SK-N-SH treated with all-trans-retinoic acid at 6 μM for 48 hours (cell line): ENCODE results near the gene CCNC.

ENCODE experiments used
- ARNTL ChIP-seq: fragments of 450-650 bp; formaldehyde crosslinking; IDR thresholded peaks from 2 replicates; pipeline ENCODE4 v1.5.0; 2020; ENCODE audit warnings: low read depth, mild to moderate bottlenecking, moderate library complexity, borderline replicate concordance
- BACH2 ChIP-seq: fragments of 250-450 bp; sonication (Bioruptor Pico); IDR thresholded peaks from 2 replicates; pipeline ENCODE4 v1.9.0; 2021; ENCODE audit warnings: mild to moderate bottlenecking, borderline replicate concordance
- OSR1 ChIP-seq: fragments of 250-450 bp; sonication (Bioruptor Pico); IDR thresholded peaks from 2 replicates; pipeline ENCODE4 v1.8.0; 2022; ENCODE audit warnings: moderate library complexity, mild to moderate bottlenecking, inconsistent platforms
- RARB ChIP-seq: fragments of 250-450 bp; sonication (Bioruptor Pico); IDR thresholded peaks from 2 replicates; pipeline ENCODE4 v1.8.0; 2021; ENCODE audit warnings: mild to moderate bottlenecking, moderate library complexity
- TCF4 ChIP-seq: fragments of 250-450 bp; sonication (Bioruptor Pico); IDR thresholded peaks from 2 replicates; pipeline ENCODE4 v1.8.0; 2021; ENCODE audit warnings: mild to moderate bottlenecking, moderate library complexity, borderline replicate concordance
- ZC3H10 ChIP-seq: fragments of 250-450 bp; sonication (Bioruptor Pico); IDR thresholded peaks from 2 replicates; pipeline ENCODE4 v1.5.1; 2021; ENCODE audit warnings: mild to moderate bottlenecking, moderate library complexity
- ZFP3 ChIP-seq: fragments of 250-450 bp; sonication (Bioruptor Pico); IDR thresholded peaks from 2 replicates; pipeline ENCODE4 v1.5.0; 2020; ENCODE audit warnings: mild to moderate bottlenecking, moderate library complexity
- ZFP30 ChIP-seq: fragments of 450-650 bp; formaldehyde crosslinking; IDR thresholded peaks from 2 replicates; pipeline ENCODE4 v1.5.0; 2022; ENCODE audit warnings: mild to moderate bottlenecking, moderate library complexity
- TF ChIP-seq, protein P1 (sequence below): fragments of 250-450 bp; sonication (Bioruptor Pico); IDR thresholded peaks from 2 replicates; pipeline ENCODE4 v1.8.0; 2021; ENCODE audit warnings: low read depth, mild to moderate bottlenecking, moderate library complexity, borderline replicate concordance

DNA sequence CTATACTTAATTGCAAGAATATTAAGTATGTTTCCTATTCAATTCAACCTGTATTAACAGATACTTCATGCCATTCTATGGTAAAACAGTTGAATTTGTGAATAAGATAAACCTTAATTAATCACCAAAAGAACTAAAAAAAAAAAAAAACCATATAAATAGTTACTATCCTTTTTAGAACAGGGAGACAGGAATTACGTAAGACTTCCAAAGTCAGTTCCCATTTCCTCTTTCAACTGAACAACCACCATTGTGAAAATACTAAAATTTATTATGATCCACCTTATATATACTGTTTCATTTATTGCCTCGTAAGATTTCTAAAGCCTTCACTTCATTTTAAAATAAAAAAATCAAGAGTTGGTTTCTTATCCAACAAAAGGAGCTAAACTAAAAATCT is 9.4 kb downstream of the CCNC start:
- TF ChIP-seq RARB (CRISPR knock-in tag) (no peak), OSR1 (CRISPR knock-in tag) (no peak), ZFP30 (no peak), ARNTL (CRISPR knock-in tag) (no peak), BACH2 (CRISPR knock-in tag) (no peak), TCF4 (CRISPR knock-in tag) (no peak), ZC3H10 (no peak), ZFP3 (CRISPR knock-in tag) (no peak)
- TF ChIP-seq, protein P1, sequence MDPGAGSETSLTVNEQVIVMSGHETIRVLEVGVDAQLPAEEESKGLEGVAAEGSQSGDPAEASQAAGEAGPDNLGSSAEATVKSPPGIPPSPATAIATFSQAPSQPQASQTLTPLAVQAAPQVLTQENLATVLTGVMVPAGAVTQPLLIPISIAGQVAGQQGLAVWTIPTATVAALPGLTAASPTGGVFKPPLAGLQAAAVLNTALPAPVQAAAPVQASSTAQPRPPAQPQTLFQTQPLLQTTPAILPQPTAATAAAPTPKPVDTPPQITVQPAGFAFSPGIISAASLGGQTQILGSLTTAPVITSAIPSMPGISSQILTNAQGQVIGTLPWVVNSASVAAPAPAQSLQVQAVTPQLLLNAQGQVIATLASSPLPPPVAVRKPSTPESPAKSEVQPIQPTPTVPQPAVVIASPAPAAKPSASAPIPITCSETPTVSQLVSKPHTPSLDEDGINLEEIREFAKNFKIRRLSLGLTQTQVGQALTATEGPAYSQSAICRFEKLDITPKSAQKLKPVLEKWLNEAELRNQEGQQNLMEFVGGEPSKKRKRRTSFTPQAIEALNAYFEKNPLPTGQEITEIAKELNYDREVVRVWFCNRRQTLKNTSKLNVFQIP (CRISPR knock-in tag): no peak
